Measurements from ENCODE around the gene LTN1. TPM values are rescaled to one million over a fixed set of nuclear protein-coding genes. Genes with fewer than 3 reads are reported as not detected.

Gene LTN1, protein sequence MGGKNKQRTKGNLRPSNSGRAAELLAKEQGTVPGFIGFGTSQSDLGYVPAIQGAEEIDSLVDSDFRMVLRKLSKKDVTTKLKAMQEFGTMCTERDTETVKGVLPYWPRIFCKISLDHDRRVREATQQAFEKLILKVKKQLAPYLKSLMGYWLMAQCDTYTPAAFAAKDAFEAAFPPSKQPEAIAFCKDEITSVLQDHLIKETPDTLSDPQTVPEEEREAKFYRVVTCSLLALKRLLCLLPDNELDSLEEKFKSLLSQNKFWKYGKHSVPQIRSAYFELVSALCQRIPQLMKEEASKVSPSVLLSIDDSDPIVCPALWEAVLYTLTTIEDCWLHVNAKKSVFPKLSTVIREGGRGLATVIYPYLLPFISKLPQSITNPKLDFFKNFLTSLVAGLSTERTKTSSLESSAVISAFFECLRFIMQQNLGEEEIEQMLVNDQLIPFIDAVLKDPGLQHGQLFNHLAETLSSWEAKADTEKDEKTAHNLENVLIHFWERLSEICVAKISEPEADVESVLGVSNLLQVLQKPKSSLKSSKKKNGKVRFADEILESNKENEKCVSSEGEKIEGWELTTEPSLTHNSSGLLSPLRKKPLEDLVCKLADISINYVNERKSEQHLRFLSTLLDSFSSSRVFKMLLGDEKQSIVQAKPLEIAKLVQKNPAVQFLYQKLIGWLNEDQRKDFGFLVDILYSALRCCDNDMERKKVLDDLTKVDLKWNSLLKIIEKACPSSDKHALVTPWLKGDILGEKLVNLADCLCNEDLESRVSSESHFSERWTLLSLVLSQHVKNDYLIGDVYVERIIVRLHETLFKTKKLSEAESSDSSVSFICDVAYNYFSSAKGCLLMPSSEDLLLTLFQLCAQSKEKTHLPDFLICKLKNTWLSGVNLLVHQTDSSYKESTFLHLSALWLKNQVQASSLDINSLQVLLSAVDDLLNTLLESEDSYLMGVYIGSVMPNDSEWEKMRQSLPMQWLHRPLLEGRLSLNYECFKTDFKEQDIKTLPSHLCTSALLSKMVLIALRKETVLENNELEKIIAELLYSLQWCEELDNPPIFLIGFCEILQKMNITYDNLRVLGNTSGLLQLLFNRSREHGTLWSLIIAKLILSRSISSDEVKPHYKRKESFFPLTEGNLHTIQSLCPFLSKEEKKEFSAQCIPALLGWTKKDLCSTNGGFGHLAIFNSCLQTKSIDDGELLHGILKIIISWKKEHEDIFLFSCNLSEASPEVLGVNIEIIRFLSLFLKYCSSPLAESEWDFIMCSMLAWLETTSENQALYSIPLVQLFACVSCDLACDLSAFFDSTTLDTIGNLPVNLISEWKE (N-terminal part only)
- polyA plus RNA-seq, result 10 to 100 TPM in 2 of 3 donors, 1 to 10 TPM in 1; 9.9 to 19.1 (median 11.3) TPM

DNA sequence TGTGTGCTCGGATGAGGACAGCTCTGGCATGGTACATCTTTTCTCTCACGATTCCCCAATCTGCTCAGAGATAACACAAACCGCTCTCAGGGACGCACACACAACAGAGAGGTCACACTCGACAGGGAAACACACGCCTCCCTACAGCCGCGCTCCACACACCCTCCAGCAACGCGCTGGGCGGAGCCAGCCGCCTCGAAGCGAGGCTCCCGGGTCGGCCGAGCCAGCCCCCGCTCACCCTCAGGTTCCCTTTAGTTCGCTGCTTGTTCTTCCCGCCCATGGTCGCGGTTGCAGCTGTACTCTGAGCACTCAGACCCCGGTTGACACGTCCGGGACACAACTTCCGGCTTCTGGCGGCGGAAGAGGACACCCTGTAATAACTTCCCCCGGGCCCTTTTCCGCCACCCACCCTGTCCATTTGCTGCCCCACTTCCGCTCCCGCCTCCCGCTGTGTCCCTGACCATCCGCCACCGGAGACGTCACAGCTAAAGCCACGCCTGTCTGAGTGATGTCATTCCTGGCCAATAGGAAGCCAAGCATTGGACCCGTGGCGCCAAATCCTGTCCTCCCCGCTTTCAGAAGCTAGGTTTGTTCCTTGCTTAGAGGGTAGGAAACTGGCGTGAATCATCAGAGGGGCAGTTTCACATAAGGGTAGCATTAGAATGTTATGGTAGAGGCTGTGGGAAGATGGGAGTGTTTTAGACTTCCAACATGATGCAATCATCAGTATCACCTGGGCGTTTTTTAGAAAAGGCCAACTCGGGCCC is at the start of gene LTN1:
LTN1 (minus strand) TSS at position 352 of the 767 bp plus-strand sequence; CDS start at position 280, 72 bp downstream.
- Mint-ChIP-seq H3K4me1 (peaks cover 34 to 46% of the 10 kb centered on the region in 2 donors), H3K27me3 (ENCODE audit: low read depth in 3 of 3) (peaks cover 3 to 7% (median 7%) of the 10 kb centered on the region in 3 donors), H3K36me3 (peaks cover 0 to 5% (median 0%) of the 10 kb centered on the region in 3 donors), H3K9me3 (no peaks in the 10 kb centered on the region), H3K4me3 (peak within 1 kb of the TSS; percentile 91 to 96 (median 94)), H3K27ac (peak within 1 kb of the TSS; percentile 91 to 98 (median 95))
- DNase-seq, result peak; percentile 98 to 99 (median 99)

DNA sequence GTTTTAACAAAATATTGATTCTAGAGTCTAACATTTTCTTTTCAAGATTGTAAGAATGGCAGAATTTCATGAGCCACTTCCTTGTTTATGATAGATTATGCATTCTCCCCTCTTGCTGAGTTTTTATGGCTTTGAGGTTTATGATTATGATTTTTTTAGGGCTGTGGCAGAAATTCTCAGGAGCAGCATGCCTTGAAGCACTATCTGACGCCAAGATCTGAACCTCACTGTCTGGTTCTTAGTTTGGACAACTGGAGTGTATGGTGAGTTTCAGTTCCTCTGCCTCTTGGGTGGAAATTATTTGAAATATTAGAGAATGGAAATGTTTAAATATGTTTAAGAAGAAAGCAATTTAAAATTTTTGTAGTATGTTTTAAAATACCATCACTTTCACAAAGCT is 42.0 kb upstream of the LTN1 start:
- H3K4me1 Mint-ChIP-seq, result peaks cover 3 to 14% of the 10 kb centered on the region in 2 donors
- no peaks in the 10 kb centered on the region for H3K9me3 Mint-ChIP-seq
- no peak overlapping the region for H3K4me3 Mint-ChIP-seq
- no peak overlapping the region for H3K27ac Mint-ChIP-seq
- peaks cover 0 to 3% (median 0%) of the 10 kb centered on the region in 3 donors for H3K27me3 Mint-ChIP-seq (ENCODE audit: low read depth in 3 of 3)
- H3K36me3 Mint-ChIP-seq, result peaks cover 18 to 56% (median 25%) of the 10 kb centered on the region in 3 donors
- no peak for DNase-seq

DNA sequence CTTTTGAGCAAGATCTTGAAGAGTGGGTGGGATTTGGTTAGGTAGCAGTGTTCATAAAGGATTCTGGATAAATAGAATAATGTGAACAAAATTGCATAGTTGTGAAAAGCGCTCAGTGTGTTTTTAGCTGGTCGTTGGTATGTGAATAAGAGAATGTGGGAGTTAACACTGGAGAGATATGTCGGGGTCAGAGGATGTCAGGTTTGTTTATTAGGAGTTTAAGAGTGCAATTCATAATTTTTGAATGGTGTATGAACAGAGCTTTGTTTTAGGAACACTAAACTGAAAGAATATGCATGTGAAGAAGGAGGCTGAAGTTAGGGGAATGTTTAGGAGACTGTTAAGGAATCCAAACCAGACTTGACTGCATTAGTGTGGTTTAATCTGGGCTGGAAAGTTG is 41.2 kb upstream of the LTN1 start:
- H3K27ac Mint-ChIP-seq, result no peak overlapping the region
- H3K27me3 Mint-ChIP-seq (ENCODE audit: low read depth in 3 of 3), result peaks cover 0 to 3% (median 0%) of the 10 kb centered on the region in 3 donors
- H3K36me3 Mint-ChIP-seq, result peaks cover 21 to 56% (median 23%) of the 10 kb centered on the region in 3 donors
- H3K4me1 Mint-ChIP-seq, result peaks cover 6 to 19% of the 10 kb centered on the region in 2 donors
- H3K4me3 Mint-ChIP-seq, result no peak overlapping the region
- DNase-seq, result no peak
- no peaks in the 10 kb centered on the region for H3K9me3 Mint-ChIP-seq

DNA sequence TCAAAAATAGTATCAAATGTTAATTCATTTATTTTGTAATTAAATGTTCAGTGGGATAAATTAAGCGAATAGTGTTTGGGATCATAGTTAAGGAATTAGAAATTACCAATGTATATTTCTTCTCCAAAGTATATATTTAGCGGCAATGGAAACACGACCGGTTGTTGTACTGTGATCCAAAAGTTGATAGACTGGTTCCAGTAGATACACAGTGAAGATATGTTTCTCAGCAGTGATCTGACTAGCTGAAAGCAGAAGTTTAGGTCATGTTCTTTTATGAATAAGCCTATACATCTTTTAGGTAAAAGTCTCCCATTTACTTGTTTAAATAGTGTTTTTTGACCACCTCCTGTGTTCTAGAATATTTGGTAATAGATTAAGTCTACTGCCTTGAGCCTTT is 40.6 kb upstream of the LTN1 start:
- Mint-ChIP-seq H3K27me3 (ENCODE audit: low read depth in 3 of 3) (peaks cover 0 to 3% (median 0%) of the 10 kb centered on the region in 3 donors), H3K4me1 (peaks cover 6 to 19% of the 10 kb centered on the region in 2 donors), H3K27ac (no peak overlapping the region), H3K4me3 (no peak overlapping the region), H3K9me3 (no peaks in the 10 kb centered on the region), H3K36me3 (peaks cover 21 to 50% (median 23%) of the 10 kb centered on the region in 3 donors)
- no peak for DNase-seq

DNA sequence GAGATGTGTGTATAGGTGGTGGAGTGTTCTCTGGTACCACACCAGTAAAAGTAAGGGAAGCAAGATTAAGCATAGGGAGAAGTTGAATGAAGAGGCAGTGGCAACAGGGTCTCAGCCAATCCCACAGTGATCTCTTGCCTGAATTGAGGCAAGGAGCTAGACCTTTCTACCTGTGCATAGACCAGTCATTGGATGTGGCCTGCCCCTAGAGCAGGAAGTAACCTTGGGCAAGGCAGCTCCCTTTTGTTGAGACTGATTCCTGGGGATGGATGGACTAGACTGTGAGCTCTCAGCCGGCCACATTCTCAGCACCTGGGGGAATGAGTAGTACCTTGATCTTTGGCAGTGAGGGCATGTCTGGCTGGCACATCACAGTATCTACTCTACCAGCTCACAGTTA is 38.2 kb upstream of the LTN1 start:
- no peak overlapping the region for H3K4me3 Mint-ChIP-seq
- peak overlapping the region in 1 of 6 donors; percentile 43 for H3K27ac Mint-ChIP-seq
- DNase-seq, result no peak
- no peaks in the 10 kb centered on the region for H3K9me3 Mint-ChIP-seq
- peaks cover 0 to 3% (median 0%) of the 10 kb centered on the region in 3 donors for H3K27me3 Mint-ChIP-seq (ENCODE audit: low read depth in 3 of 3)
- H3K4me1 Mint-ChIP-seq, result peaks cover 16 to 37% of the 10 kb centered on the region in 2 donors
- H3K36me3 Mint-ChIP-seq, result peaks cover 14 to 35% (median 17%) of the 10 kb centered on the region in 3 donors

DNA sequence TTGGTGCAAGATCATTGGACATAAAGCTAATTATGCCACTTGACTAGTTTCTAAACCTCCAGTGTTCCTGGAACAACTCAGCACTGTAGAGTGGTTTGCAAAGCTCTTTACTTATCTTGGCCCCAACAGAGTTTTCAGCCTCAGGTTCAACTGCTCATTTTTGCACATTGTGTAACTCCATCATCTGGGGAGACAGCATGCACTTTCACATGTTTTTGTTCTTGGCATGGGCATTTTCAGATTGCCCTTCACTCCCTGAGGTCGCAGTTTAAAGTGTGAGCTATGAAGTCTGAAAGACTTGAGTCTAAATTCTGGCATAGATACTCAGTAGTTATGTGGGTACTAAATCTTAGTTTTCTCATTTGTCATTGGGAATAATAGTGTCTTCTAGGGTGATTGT is 36.8 kb upstream of the LTN1 start:
- peaks cover 28 to 51% of the 10 kb centered on the region in 2 donors for H3K4me1 Mint-ChIP-seq
- no peak overlapping the region for H3K4me3 Mint-ChIP-seq
- H3K27ac Mint-ChIP-seq, result no peak overlapping the region
- H3K9me3 Mint-ChIP-seq, result no peaks in the 10 kb centered on the region
- peaks cover 3 to 10% (median 8%) of the 10 kb centered on the region in 3 donors for H3K27me3 Mint-ChIP-seq (ENCODE audit: low read depth in 3 of 3)
- peaks cover 10 to 30% (median 11%) of the 10 kb centered on the region in 3 donors for H3K36me3 Mint-ChIP-seq
- DNase-seq, result no peak

DNA sequence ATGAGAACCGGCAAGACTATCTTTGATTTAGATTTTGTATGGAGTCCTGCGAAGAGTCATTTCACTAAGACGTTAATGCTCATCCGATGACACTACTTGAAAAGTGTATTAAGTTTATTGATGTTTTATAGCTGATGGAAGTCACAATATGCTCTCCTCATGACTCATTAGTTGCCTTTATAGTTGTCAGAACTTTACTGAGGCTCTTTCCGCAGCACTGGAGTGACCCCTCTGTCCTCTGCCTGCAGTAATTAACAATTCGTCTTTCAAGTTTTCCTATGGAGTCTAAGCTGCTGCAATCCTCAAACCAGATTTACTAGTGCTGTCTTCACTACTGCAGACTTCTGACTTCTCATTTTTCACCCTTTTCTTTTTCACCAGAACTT is 32.6 kb upstream of the LTN1 start:
- no peaks in the 10 kb centered on the region for H3K9me3 Mint-ChIP-seq
- peaks cover 0 to 5% (median 4%) of the 10 kb centered on the region in 3 donors for H3K36me3 Mint-ChIP-seq
- H3K27me3 Mint-ChIP-seq (ENCODE audit: low read depth in 3 of 3), result peaks cover 10 to 16% (median 12%) of the 10 kb centered on the region in 3 donors
- H3K27ac Mint-ChIP-seq, result peak overlapping the region; percentile 96 to 99 (median 99)
- no peak for DNase-seq
- peak overlapping the region; percentile 95 to 99 (median 97) for H3K4me3 Mint-ChIP-seq
- H3K4me1 Mint-ChIP-seq, result peaks cover 53 to 80% of the 10 kb centered on the region in 2 donors

DNA sequence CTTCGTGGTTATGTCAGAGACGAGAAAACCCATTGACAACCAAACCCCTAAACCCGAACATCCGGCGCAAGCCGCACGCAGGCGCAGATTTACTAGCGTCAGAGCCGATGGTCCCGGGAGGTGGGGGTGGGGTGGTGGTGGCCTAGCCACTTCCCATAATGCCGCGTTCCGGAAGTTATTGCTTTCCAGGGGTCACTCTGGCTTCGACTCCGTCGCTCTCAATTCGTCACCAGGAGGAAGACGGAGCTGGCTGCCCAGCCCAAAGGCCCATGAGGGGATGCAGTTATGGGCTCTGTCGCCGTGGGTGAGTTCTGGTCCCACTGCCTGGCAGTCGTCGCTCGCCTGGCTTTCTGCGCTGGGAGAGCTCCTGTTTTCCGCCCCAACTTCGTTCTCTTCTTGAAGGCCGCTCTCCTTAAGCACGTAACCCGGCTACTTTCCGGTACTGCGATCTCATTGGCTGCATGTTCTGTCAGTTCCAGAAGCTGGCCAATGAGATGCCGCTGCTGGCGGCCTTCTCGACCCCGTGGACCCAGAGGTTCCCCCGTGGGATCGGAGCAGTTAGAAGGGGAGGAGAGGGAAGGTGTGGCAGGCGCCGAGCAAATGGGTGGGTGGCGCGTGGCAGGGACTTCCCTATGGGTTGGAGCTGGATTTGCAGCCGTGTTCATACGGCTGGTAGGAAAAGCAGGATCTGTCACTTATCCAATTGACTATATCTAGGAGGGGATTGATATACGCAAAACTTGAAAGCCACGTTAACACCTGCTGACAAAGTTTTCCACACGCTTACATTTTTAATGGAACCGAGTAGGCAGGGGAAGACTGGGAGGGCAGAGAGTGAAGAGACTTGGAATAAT is 32.0 kb upstream of the LTN1 start, which contains the start of gene USP16:
USP16 (plus strand) TSS at position 195 of the 854 bp plus-strand sequence. CDS start 3,246 bp downstream, outside the sequence.
- peak within 1 kb of the TSS; percentile 95 to 99 (median 97) for H3K4me3 Mint-ChIP-seq
- no peaks in the 10 kb centered on the region for H3K9me3 Mint-ChIP-seq
- H3K4me1 Mint-ChIP-seq, result peaks cover 58 to 81% of the 10 kb centered on the region in 2 donors
- peaks cover 0 to 4% (median 3%) of the 10 kb centered on the region in 3 donors for H3K36me3 Mint-ChIP-seq
- peak; percentile 97 for DNase-seq
- H3K27me3 Mint-ChIP-seq (ENCODE audit: low read depth in 3 of 3), result peaks cover 12 to 19% (median 14%) of the 10 kb centered on the region in 3 donors
- peak within 1 kb of the TSS; percentile 96 to 99 (median 99) for H3K27ac Mint-ChIP-seq

DNA sequence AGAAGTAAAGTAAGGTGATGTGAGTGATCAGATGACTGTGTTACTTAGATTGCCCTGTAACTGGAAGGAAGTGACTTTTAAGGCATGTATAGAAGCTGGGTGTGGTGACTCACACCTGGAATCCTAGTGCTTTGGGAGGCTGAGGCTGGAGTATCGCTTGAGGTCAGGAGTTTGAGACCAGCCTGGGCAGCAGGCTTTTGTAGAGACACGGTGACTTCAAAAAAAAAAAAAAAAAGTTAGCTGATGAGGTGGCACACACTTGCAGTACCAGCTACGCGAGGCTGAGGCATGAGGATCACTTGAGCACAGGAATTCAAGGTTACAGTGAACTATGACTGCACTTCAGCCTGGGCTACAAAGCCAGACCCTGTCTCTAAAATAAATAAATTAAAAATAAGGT is 29.5 kb upstream of the LTN1 start:
- Mint-ChIP-seq H3K4me3 (peak overlapping the region; percentile 41 to 72 (median 68)), H3K36me3 (no peaks in the 10 kb centered on the region), H3K27me3 (ENCODE audit: low read depth in 3 of 3) (peaks cover 24 to 29% (median 25%) of the 10 kb centered on the region in 3 donors), H3K9me3 (no peaks in the 10 kb centered on the region), H3K4me1 (peaks cover 68 to 84% of the 10 kb centered on the region in 2 donors), H3K27ac (peak overlapping the region; percentile 83 to 99 (median 89))
- peak; percentile 21 to 30 (median 27) for DNase-seq

DNA sequence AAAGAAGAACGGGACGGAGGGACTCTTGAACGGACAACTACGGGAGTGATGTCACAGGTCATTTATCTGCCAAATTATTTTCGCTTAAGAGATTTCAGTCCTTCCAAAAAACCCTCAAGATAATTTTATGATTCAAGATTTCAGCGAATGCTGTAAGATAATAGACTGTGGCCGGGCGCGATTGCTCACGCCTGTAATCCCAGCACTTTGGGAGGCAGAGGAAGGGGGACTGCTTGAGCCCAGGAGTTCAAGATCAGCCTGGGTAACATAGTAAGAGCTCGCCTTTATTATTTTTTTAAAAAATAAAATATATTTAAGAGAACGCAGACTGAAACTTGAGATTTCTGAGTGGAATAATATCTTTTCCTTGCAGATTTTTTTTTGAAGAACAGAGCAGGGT is 25.9 kb upstream of the LTN1 start:
- DNase-seq, result no peak
- peaks cover 0 to 4% (median 0%) of the 10 kb centered on the region in 3 donors for H3K36me3 Mint-ChIP-seq
- peak overlapping the region; percentile 82 to 96 (median 93) for H3K4me3 Mint-ChIP-seq
- H3K4me1 Mint-ChIP-seq, result peaks cover 42 to 50% of the 10 kb centered on the region in 2 donors
- peaks cover 13 to 14% (median 13%) of the 10 kb centered on the region in 3 donors for H3K27me3 Mint-ChIP-seq (ENCODE audit: low read depth in 3 of 3)
- H3K27ac Mint-ChIP-seq, result peak overlapping the region; percentile 54 to 95 (median 92)
- H3K9me3 Mint-ChIP-seq, result no peaks in the 10 kb centered on the region

DNA sequence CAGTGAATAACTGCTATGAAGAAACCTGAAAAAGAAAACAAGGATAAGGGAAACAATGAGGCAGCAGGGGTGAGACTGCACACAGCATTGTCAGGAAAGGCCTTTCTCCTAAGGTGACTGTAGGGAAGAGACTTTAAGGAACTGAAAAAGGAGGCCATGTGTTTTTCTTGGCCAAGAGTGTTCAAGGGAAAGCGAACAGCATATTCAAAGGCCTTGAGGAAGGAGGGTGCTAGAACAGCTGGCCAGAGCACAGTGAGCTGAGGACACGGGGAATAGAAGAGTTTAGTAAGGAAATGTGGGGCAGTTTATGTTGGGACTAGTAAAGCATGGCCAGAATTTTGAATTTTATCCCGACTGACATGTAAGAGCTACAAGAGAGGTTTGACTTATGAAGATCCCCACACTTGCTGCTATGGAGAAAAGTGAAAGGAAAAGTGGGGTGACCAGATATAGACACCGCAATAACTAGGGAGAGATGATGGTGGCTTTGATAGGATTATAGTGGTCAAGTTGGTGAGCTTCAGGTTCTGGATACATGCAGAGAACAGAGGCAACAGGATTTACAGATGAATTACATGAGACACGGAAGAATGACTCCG is 25.1 kb upstream of the LTN1 start:
- peak overlapping the region; percentile 82 to 96 (median 93) for H3K4me3 Mint-ChIP-seq
- DNase-seq, result no peak
- H3K9me3 Mint-ChIP-seq, result no peaks in the 10 kb centered on the region
- peak overlapping the region; percentile 54 to 95 (median 88) for H3K27ac Mint-ChIP-seq
- H3K27me3 Mint-ChIP-seq (ENCODE audit: low read depth in 3 of 3), result peaks cover 13 to 14% (median 13%) of the 10 kb centered on the region in 3 donors
- peaks cover 36 to 42% of the 10 kb centered on the region in 2 donors for H3K4me1 Mint-ChIP-seq
- H3K36me3 Mint-ChIP-seq, result peaks cover 0 to 4% (median 0%) of the 10 kb centered on the region in 3 donors

Data from immature natural killer cell (primary cell).